Measurements from ENCODE around the gene TOMM5. TPM values are rescaled to one million over a fixed set of nuclear protein-coding genes. Genes with fewer than 3 reads are reported as not detected.

Gene TOMM5
- total and polyA plus RNA-seq, 2 of the 4 experiments (the other 2 are of a cell fraction): 159 to 206 TPM

- H3K4me3 ChIP-seq (ENCODE audit: insufficient read depth, low read depth, low read length): no peak overlapping the region
- CTCF ChIA-PET: no interaction called here
- no peaks in the 10 kb centered on the region for H3K9me3 ChIP-seq (ENCODE audit: control insufficient read depth, insufficient read depth, low read length)
- H4K91ac ChIP-seq (ENCODE audit: insufficient read depth, low read depth, low read length): no peak overlapping the region
- no peak overlapping the region for H2AFZ ChIP-seq (replicated peaks; ENCODE audit: low read length, poor library complexity)
- no peak overlapping the region for H2BK5ac ChIP-seq (ENCODE audit: low read depth, low read length, poor library complexity, severe bottlenecking)
- peaks cover 3% of the 10 kb centered on the region; the same call in 1 of the 2 replicates for H4K20me1 ChIP-seq (ENCODE audit: insufficient read depth, low read length)
- H3K36me3 ChIP-seq (ENCODE audit: control insufficient read depth, insufficient read depth, low read length): no peaks in the 10 kb centered on the region; the same call in 1 of the 2 replicates
- H3K23ac ChIP-seq (ENCODE audit: low read depth, low read length): no peak overlapping the region
- no peak overlapping the region for H3K14ac ChIP-seq (replicated peaks; ENCODE audit: low read depth, low read length)
- no peak overlapping the region for H3K4ac ChIP-seq (ENCODE audit: low read depth, low read length)
- no peak overlapping the region for H3K4me2 ChIP-seq (ENCODE audit: low read depth, low read length)
- POLR2A ChIA-PET (ENCODE audit: unreplicated experiment): no interaction called here
- TF ChIP-seq FOS (IDR thresholded peaks at IDR 0.05; ENCODE audit: low read depth, low read length): no peak
- TF ChIP-seq CHD1 (IDR thresholded peaks at IDR 0.05; ENCODE audit: low read depth, low read length): no peak
- no peak for TF ChIP-seq RCOR1 (IDR thresholded peaks at IDR 0.05; ENCODE audit: insufficient replicate concordance, low read length)
- TF ChIP-seq POLR2A (IDR thresholded peaks at IDR 0.05; ENCODE audit: low read depth, low read length): no peak
- TF ChIP-seq ELK1 (IDR thresholded peaks at IDR 0.05; ENCODE audit: borderline replicate concordance, low read depth, low read length): no peak
- no peak for TF ChIP-seq MAFK (IDR thresholded peaks at IDR 0.05; ENCODE audit: low read depth, low read length)
- TF ChIP-seq SMC3 (IDR thresholded peaks at IDR 0.05; ENCODE audit: low read depth, low read length): no peak
- no peak for TF ChIP-seq MAZ (IDR thresholded peaks at IDR 0.05; ENCODE audit: borderline replicate concordance, low read depth, low read length)
- TF ChIP-seq CTCF (conservative IDR thresholded peaks at IDR 0.05; ENCODE audit: low read depth, low read length): no peak
- no peak overlapping the region for H4K5ac ChIP-seq (ENCODE audit: low read depth, low read length)
- DNase-seq: no peak
- H3K9ac ChIP-seq (ENCODE audit: low read depth, low read length): no peak overlapping the region
- no peak overlapping the region for H2AK5ac ChIP-seq (ENCODE audit: low read depth, low read length)
- ATAC-seq (ENCODE audit: low read depth): no peak
- H2BK20ac ChIP-seq (ENCODE audit: low read depth, low read length): no peak overlapping the region
- BruUV-seq (replicated peaks): no TSS peak
- H3K27ac ChIP-seq (ENCODE audit: insufficient read depth, low read length): no peak overlapping the region
- peaks cover 6% of the 10 kb centered on the region for H3K4me1 ChIP-seq (ENCODE audit: control insufficient read depth, insufficient read depth, low read length)
- no peak overlapping the region for H3K56ac ChIP-seq (ENCODE audit: extremely low read depth, insufficient read depth, low read length)
- H4K8ac ChIP-seq (ENCODE audit: low read depth in 2 of 2, low read length in 2 of 2): no peak overlapping the region
- no peaks in the 10 kb centered on the region for H3K27me3 ChIP-seq (ENCODE audit: control insufficient read depth, insufficient read depth, low read length)
- intact Hi-C loops (cut with micrococcal nuclease) (no loop called here), dilution Hi-C loops (cut with HindIII; ENCODE audit: low sequenced_read_pairs, unreplicated experiment) (no loop called here), in situ Hi-C loops (cut with MboI; ENCODE audit: low sequenced_read_pairs) (no loop called here)
- peaks cover 3% of the 10 kb centered on the region; the same call in 1 of the 2 replicates for H3K9me1 ChIP-seq (ENCODE audit: insufficient read depth, low read length)
- no CpG with 5 or more reads among the region's 3 CpGs for WGBS, 2 experiments (ENCODE audit: extremely low coverage in 2 of 2, insufficient read length in 1 of 2)
- no peak overlapping the region for H2BK120ac ChIP-seq (ENCODE audit: low read depth, low read length)
- no peak overlapping the region for H2BK15ac ChIP-seq (ENCODE audit: low read depth, low read length)
- no peak overlapping the region for H2AK9ac ChIP-seq (replicated peaks; ENCODE audit: low read depth, low read length, poor library complexity)
- H3K18ac ChIP-seq (ENCODE audit: low read depth, low read length): no peak overlapping the region
- H3K79me1 ChIP-seq (ENCODE audit: low read depth in 1 of 2, low read length in 2 of 2): peaks cover 9 to 17% of the 10 kb centered on the region in 2 experiments
Measured at GRCh38 chr9:37554318-37554717, 38.1 kb downstream of the TOMM5 start.
